ENCODE measurements around the gene LPO.
A peak's percentile ranks its signal among the peaks of the same experiment; 100 is the strongest.

Gene LPO

DNA sequence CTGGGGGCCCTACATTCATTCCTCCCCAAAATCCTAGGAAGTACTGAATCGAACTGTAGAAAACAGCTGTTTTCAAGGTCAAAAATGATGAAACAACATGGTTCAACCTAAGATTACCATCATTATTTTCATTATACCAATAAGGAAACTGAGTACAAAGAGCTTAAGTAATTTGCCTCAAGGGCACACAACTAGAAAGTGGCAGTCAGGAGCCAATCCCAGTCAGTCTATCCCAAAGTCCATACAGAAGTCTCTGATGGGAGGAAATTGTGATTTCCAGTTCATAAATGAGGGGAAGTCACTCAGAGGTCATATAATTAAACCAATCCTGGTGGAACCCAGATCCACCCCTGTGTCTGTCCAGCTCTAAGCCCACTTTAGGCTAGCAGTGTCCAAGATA lies 8.4 kb downstream of the LPO start:
- TF ChIP-seq TAF1 (IDR thresholded peaks at IDR 0.05; ENCODE audit: borderline replicate concordance, low read depth, low read length), result no peak
- TF ChIP-seq POLR2A (IDR thresholded peaks at IDR 0.05; ENCODE audit: low read depth, low read length), result no peak
- no peak for TF ChIP-seq POLR2AphosphoS5 (IDR thresholded peaks at IDR 0.05; ENCODE audit: low read depth, low read length)
- DNase-seq (ENCODE audit: insufficient read length) (no peak), FAIRE-seq (no peak)

GRCh38 chr17:58247511-58248363 lies 9.4 kb downstream of the LPO start:
- FAIRE-seq (no peak), DNase-seq (ENCODE audit: insufficient read length) (no peak)
- no peak for TF ChIP-seq TAF1 (IDR thresholded peaks at IDR 0.05; ENCODE audit: borderline replicate concordance, low read depth, low read length)
- no peak for TF ChIP-seq POLR2A (IDR thresholded peaks at IDR 0.05; ENCODE audit: low read depth, low read length)
- no peak for TF ChIP-seq POLR2AphosphoS5 (IDR thresholded peaks at IDR 0.05; ENCODE audit: low read depth, low read length)

DNA sequence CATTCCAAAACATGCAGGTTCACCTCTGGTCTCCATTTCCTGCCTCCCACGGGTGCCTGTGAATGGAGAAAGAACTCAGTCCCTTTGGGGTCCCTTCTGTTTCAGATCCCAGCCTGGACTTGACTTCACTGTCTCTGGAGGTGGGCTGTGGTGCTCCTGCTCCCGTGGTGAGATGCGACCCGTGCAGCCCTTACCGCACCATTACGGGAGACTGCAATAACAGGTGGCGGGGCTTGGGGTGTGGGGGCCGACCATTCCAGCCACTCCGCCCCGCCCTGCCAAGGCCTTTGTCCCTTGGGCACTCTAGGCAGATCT lies 10.5 kb downstream of the LPO start:
- TF ChIP-seq POLR2A (IDR thresholded peaks at IDR 0.05; ENCODE audit: low read depth, low read length) (no peak), POLR2AphosphoS5 (IDR thresholded peaks at IDR 0.05; ENCODE audit: low read depth, low read length) (no peak), TAF1 (IDR thresholded peaks at IDR 0.05; ENCODE audit: borderline replicate concordance, low read depth, low read length) (no peak)
- FAIRE-seq, result no peak
- no peak for DNase-seq (ENCODE audit: insufficient read length)

- FAIRE-seq, result peak; percentile 85
- TF ChIP-seq POLR2AphosphoS5 (IDR thresholded peaks at IDR 0.05; ENCODE audit: low read depth, low read length) (no peak), TAF1 (IDR thresholded peaks at IDR 0.05; ENCODE audit: borderline replicate concordance, low read depth, low read length) (no peak), POLR2A (IDR thresholded peaks at IDR 0.05; ENCODE audit: low read depth, low read length) (no peak)
Measured at GRCh38 chr17:58249270-58250133, 11.1 kb downstream of the LPO start.

GRCh38 chr17:58250344-58251011 lies 12.1 kb downstream of the LPO start:
- DNase-seq (ENCODE audit: insufficient read length) (no peak), FAIRE-seq (peak; percentile 65)
- TF ChIP-seq POLR2A (IDR thresholded peaks at IDR 0.05; ENCODE audit: low read depth, low read length) (no peak), TAF1 (IDR thresholded peaks at IDR 0.05; ENCODE audit: borderline replicate concordance, low read depth, low read length) (no peak), POLR2AphosphoS5 (IDR thresholded peaks at IDR 0.05; ENCODE audit: low read depth, low read length) (no peak)

More at GRCh38 chr17:58249270-58250133, 11.1 kb downstream of the LPO start:
- DNase-seq (ENCODE audit: insufficient read length), result peak; percentile 93

DNA sequence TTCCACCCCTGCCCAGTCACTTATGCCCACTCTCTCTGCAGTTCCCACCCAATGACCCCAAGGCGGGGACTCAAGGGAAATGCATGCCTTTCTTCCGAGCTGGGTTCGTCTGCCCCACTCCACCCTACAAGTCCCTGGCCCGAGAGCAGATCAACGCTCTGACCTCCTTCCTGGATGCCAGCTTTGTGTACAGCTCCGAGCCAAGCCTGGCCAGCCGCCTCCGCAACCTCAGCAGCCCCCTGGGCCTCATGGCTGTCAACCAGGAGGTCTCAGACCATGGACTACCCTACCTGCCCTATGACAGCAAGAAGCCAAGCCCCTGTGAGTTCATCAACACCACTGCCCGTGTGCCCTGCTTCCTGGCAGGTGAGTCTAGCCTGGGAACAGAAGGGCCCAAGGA lies 13.8 kb downstream of the LPO start:
- FAIRE-seq, result no peak
- TF ChIP-seq TAF1 (IDR thresholded peaks at IDR 0.05; ENCODE audit: borderline replicate concordance, low read depth, low read length), result no peak
- no peak for TF ChIP-seq POLR2AphosphoS5 (IDR thresholded peaks at IDR 0.05; ENCODE audit: low read depth, low read length)
- no peak for TF ChIP-seq POLR2A (IDR thresholded peaks at IDR 0.05; ENCODE audit: low read depth, low read length)
- no peak for DNase-seq (ENCODE audit: insufficient read length)

DNA sequence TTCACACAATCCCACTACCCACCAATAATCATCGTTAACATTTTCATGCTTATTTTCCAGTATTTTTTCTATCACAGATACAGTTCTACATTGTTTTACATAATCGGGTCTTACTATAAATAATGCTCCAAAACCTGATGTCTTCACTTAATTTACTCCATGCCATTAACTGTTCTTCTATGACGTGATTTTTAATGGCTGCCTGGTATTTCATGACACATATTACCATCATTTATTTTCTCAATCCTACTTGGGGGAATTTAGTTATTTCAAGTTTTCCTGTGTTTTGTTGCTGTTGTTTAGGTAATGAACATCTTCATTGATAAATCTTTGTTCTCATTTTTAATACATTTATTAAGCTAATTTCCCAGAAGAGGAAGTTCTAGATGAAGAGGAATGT lies 14.7 kb downstream of the LPO start:
- no peak for FAIRE-seq
- TF ChIP-seq TAF1 (IDR thresholded peaks at IDR 0.05; ENCODE audit: borderline replicate concordance, low read depth, low read length) (no peak), POLR2A (IDR thresholded peaks at IDR 0.05; ENCODE audit: low read depth, low read length) (no peak), POLR2AphosphoS5 (IDR thresholded peaks at IDR 0.05; ENCODE audit: low read depth, low read length) (no peak)
- DNase-seq (ENCODE audit: insufficient read length), result no peak

DNA sequence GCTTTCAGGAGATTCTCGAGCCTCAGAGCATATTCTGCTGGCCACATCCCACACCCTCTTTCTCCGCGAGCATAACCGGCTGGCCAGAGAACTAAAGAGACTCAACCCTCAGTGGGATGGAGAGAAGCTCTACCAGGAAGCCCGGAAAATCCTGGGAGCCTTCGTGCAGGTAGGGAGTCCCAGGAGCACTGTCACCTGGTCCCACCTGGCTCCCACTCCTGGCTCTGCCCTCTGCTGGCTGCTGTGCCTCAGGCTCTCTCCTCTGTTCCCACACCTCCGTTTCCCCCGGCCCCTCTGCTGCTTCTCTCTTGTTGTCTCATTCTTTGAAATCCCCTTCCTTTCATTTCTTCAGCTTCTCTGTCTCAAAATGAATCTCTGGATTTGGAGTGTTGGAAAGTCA lies 16.4 kb downstream of the LPO start:
- no peak for DNase-seq (ENCODE audit: insufficient read length)
- TF ChIP-seq TAF1 (IDR thresholded peaks at IDR 0.05; ENCODE audit: borderline replicate concordance, low read depth, low read length), result no peak
- TF ChIP-seq POLR2AphosphoS5 (IDR thresholded peaks at IDR 0.05; ENCODE audit: low read depth, low read length), result no peak
- TF ChIP-seq POLR2A (IDR thresholded peaks at IDR 0.05; ENCODE audit: low read depth, low read length), result no peak

DNA sequence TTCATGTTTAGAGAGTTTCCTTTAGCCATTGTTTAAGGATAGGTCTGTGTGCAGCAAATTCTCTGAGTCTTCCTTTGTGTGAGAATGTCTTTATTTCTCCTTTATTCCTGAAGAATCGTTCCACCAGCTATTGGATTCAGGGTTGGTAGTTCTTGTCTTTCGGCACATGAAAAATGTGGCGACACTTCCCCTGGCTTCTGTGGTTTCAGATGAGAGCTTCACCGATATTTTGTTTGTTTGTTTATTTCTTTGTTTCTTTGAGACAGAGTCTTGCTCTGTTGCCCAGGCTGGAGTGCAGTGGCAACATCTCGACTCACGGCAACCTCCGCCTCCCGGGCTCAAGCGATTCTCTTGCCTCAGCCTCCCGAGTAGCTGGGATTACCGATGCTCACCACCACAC lies 23.8 kb downstream of the LPO start:
- FAIRE-seq, result no peak
- no peak for DNase-seq (ENCODE audit: insufficient read length)
- TF ChIP-seq POLR2AphosphoS5 (IDR thresholded peaks at IDR 0.05; ENCODE audit: low read depth, low read length) (no peak), POLR2A (IDR thresholded peaks at IDR 0.05; ENCODE audit: low read depth, low read length) (no peak), TAF1 (IDR thresholded peaks at IDR 0.05; ENCODE audit: borderline replicate concordance, low read depth, low read length) (no peak)

More for the DNA sequence above, 16.4 kb downstream of the LPO start:
- no peak for FAIRE-seq

GRCh38 chr17:58263773-58264172 lies 25.4 kb downstream of the LPO start:
- TF ChIP-seq TAF1 (IDR thresholded peaks at IDR 0.05; ENCODE audit: borderline replicate concordance, low read depth, low read length), result no peak
- no peak for TF ChIP-seq POLR2AphosphoS5 (IDR thresholded peaks at IDR 0.05; ENCODE audit: low read depth, low read length)
- no peak for TF ChIP-seq POLR2A (IDR thresholded peaks at IDR 0.05; ENCODE audit: low read depth, low read length)
- no peak for FAIRE-seq

DNA sequence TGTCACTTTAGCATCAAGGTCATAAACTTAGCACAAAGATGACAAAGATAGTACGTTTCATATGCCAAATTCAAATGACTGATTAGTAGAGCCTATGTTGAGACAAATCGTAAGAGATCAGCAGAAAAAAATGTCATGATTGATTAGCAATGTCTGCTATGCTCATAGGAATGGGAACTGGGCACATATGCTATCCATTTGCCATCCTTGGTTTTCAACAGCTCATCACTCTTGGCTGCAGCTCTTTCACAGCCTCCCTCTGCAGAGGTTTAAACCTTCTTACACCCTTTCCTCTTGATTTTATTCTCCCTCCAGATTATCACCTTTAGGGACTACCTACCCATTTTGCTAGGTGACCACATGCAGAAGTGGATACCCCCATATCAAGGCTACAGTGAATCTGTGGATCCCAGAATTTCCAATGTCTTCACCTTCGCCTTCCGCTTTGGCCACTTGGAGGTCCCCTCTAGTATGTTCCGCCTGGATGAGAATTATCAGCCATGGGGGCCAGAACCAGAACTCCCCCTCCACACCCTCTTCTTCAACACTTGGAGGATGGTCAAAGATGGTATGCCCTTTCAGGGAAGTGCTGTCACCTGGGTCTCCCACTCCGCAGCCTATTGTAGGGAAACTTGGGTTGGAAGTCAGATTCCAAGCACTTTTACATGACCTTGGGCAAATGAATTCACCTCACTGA lies 26.2 kb downstream of the LPO start:
- no peak for TF ChIP-seq TAF1 (IDR thresholded peaks at IDR 0.05; ENCODE audit: borderline replicate concordance, low read depth, low read length)
- TF ChIP-seq POLR2A (IDR thresholded peaks at IDR 0.05; ENCODE audit: low read depth, low read length), result no peak
- TF ChIP-seq POLR2AphosphoS5 (IDR thresholded peaks at IDR 0.05; ENCODE audit: low read depth, low read length), result no peak
- FAIRE-seq (no peak), DNase-seq (ENCODE audit: insufficient read length) (no peak)

More at GRCh38 chr17:58263773-58264172, 25.4 kb downstream of the LPO start:
- no peak for DNase-seq (ENCODE audit: insufficient read length)
